ENCODE data around the gene TMEM121B.

The TMEM121B gene

GRCh38 chr22:17137861-17138425, 16.8 kb upstream of the TMEM121B start:
- no peak for DNase-seq

DNA sequence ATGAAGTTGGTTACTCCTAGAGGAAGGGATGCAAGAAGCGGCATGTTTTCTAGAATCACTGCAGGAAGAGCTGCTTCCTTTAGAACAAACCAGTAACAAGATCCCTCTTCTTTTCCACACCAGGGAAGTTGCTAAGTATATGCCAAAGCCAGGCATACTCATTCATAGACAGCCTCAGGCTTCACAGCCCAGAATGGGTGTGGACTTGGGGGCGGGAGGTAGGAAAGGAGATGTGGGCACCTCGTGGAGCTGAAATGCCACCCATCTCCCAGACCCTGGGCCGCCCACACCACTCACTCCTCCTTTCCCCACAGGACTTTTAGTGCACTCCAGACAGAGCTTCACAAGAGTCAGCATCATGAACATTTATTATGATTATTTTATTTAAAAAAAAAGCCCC, 16.0 kb upstream of the TMEM121B start:
- no peak for DNase-seq

GRCh38 chr22:17135153-17135760, 14.1 kb upstream of the TMEM121B start:
- no peak for DNase-seq

GRCh38 chr22:17133137-17133536, 12.0 kb upstream of the TMEM121B start:
- DNase-seq = no peak

DNA sequence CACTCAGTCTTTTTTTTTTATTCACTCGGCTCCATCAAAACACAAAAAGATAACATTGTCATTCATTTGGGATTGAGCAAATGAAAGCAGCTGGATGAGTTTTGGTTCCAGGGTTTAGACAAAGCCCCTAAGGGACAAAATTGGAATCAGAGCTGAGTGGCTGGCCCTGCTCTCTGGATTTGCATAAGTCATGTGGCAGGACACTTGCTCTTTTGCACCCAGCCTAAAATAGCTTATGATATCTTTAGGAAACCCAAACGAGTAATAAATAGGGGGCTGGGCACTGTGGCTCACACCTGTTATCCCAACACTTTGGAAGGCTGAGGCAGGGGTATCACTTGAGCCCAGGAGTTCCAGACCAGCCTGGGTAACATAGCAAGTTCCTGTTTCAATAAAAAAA, 11.0 kb upstream of the TMEM121B start:
- DNase-seq = no peak

DNA sequence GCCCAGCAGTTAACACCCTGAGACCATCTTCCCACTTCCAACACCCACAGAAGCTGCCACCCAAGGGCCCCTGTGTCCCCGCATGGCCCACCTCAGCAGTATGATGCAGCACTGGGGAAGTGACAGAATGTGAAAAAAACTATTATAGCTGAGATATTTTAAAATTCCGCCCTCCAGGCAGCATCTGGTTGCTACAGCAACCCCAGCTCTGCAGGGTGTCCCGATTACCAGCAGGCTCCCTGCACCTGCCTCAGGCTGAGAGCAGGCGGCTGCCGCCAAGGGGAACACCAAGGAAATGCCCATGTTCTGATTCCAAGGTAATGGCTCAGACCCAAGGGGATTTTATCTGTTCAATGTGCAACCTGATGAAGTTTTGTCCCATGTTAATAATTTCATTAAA, 10.5 kb upstream of the TMEM121B start:
- no peak for DNase-seq

- no peak for DNase-seq
Observed at GRCh38 chr22:17130199-17130598, 9.0 kb upstream of the TMEM121B start.

DNA sequence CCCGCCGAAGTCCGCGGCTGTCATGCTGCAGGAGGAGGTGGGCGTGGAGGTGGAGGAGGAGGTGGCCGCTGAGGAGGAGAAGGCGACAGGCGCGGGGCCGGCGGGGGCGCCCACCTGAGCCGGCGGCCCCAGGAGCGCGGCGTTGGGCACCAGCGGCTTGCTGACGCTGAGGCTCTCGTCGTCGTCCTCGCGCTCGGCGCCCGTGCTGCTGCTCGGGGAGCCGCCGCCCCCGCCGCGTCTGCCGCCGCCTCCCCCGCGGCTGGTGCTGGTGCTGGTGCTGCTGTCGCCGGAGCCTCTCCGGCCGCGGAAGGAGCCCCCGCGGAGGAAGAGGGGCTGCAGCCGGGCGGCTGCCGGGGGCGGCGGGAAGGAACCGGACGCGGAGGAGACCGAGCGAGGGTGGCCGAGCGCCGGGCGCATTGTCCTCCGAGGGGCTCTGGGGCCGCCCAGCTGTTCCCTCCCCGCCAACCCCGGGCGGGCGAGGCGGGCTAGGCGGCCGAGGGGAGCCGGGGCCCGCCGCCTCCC, 388 bp downstream of the TMEM121B start:
- no peak for DNase-seq

- peak; percentile 69 for DNase-seq
Observed at GRCh38 chr22:17120281-17120680, 879 bp downstream of the TMEM121B start.

DNA sequence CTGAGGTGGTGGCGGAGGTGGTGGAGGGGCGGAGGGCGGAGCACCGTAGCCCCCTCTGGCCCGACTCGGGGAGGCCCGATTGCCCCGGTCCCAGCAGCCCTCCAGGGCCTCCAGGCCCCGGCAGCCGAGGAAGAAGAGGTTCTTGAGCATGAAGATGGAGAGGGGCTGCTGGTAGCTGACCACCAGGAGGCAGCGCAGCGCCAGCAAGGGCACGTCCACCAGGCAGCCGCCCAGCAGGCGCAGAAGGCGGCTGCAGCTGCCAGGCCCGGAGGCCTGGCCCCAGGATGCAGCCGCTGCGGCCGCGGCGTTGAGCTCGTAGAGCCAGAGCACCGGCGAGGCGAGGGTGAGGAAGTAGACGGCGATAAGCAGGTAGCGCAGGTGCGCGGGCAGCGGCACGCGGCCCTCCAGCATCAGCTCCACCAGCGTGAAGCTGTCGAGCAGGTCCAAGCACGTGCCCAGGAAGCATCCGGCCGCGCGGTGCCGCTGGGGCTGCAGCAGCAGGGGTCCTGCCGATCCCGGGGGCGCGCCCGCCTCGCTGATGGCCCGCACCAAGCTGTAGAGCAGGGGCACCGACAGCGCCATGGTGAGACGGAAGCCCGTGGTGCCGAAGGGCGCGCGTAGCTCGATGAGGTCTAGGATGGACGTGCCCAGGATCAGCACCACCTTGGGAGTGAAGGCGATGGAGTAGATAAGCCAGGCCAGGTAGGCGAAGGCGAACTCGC, 1.5 kb downstream of the TMEM121B start:
- DNase-seq = peak; percentile 45

DNA sequence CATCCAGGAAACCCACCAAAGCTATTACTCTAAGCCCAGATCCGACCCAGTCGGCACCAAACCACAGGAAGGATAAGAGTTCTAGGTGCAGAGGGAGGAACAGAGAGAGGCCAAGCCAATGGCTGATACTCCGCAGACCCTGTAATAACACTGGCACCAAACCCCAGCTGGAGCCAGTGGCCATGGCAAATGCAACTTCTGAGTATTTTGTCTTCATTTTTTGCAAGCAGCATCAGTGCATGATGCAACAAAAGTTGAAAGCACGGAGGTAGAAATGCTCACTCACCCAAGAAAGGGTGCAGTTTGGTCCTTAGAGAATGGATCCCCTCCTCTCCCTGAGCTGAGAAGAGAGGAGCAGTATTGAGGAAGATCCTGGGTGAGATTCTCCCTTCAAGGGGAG, 2.8 kb downstream of the TMEM121B start:
- DNase-seq = no peak

DNA sequence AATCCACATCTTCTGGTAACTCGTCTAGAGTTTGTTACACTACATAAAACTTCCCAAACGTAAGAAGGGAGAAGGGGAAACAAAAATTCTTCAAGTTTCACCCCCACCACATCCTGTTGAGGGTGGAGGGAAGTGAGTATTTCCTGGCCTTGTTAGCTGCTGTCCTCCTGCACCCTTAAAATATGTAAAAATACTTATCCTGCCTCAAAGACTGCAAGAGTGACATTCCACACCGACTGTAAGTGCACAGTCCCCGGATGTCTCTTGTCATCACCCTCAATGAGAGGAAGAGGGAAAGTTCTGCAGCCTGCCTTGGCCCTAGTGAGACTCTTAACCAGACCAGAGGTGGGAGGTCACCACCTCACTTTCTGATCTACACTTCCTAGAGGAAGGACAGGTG, 3.3 kb downstream of the TMEM121B start:
- no peak for DNase-seq

- DNase-seq = no peak
Observed at GRCh38 chr22:17117400-17117799, 3.8 kb downstream of the TMEM121B start.

GRCh38 chr22:17116572-17117330, 4.4 kb downstream of the TMEM121B start:
- no peak for DNase-seq

GRCh38 chr22:17115945-17116565, 5.1 kb downstream of the TMEM121B start:
- DNase-seq = no peak

DNA sequence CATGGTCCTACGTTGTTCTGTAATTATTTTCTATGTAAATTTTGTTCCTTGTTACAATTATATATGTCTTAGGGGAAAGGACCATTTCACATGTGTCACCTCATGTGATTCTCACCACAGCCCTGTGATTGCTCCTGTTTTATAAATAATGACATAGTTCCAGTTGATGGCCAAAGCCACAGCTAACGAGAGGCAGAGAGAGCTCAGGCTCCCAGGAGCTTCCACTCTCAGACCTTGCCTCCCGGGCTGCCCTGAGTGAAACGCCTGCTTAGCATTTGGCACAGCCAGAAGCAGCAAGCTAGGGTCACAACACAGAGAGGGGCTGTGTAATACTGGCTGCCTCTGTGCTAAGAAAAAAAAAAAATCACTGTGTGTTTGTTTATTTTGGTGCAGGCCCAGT, 5.9 kb downstream of the TMEM121B start:
- DNase-seq = no peak

DNA sequence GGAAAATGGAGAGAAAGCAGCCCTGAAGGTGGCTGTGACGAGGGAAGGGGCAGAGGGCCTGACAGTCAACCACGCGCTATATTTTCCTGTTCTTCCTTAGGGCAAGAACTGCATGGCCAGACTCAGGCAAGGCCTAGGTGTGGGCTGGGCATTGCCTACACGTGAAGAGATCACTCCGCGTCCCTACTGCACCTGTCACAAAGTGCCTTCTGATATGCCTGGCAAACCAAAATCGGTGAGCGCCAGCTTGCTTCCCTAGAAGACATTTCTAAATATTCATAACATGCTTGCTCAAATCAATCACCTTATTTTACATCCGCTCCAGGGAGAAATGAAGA, 6.3 kb downstream of the TMEM121B start:
- no peak for DNase-seq

GRCh38 chr22:17114173-17114897, 6.8 kb downstream of the TMEM121B start:
- DNase-seq = no peak

- no peak for DNase-seq
Observed at GRCh38 chr22:17113600-17113999, 7.6 kb downstream of the TMEM121B start.

GRCh38 chr22:17112491-17113042, 8.6 kb downstream of the TMEM121B start:
- no peak for DNase-seq

- DNase-seq = no peak
Observed at GRCh38 chr22:17110791-17111550, 10.2 kb downstream of the TMEM121B start.

All from hematopoietic multipotent progenitor cell treated with erythropoietin and hydrocortisone succinate and interleukin-3 and kit ligand, for 6 days (in vitro differentiated cells).